Mesothelial cell of epicardium (in vitro differentiated cells): Measurements from ENCODE around the gene SFRP5. TPM values are rescaled to one million over a fixed set of nuclear protein-coding genes. Genes with fewer than 3 reads are reported as not detected.
A peak's percentile ranks its signal among the peaks of the same experiment; 100 is the strongest.

Experiments used
- DNase-seq, 2 experiments: peaks; one replicate each; pipeline ENCODE4 v3.0.0; 2021; ENCODE audit warnings: low spot score in 2 of 2; ENCODE audit not compliant: unreplicated experiment in 2 of 2
- H3K27ac Mint-ChIP-seq: 2 replicates; pipeline ENCODE4 v1.8.0; 2021; ENCODE audit warnings: mixed read lengths
- H3K27me3 Mint-ChIP-seq: 2 replicates; pipeline ENCODE4 v1.8.0; 2021; ENCODE audit warnings: low read depth, mixed read lengths
- H3K36me3 Mint-ChIP-seq: 2 replicates; pipeline ENCODE4 v1.8.0; 2021; ENCODE audit warnings: mixed read lengths
- H3K4me1 Mint-ChIP-seq: 2 replicates; pipeline ENCODE4 v1.8.0; 2021; ENCODE audit warnings: mixed read lengths
- H3K4me3 Mint-ChIP-seq: 2 replicates; pipeline ENCODE4 v1.8.0; 2021; ENCODE audit warnings: mild to moderate bottlenecking, moderate library complexity, mixed read lengths
- H3K9me3 Mint-ChIP-seq: 2 replicates; pipeline ENCODE4 v1.8.0; 2021; ENCODE audit warnings: mixed read lengths
- total RNA-seq: library from RNA; stranded (reverse); gene quantifications from 3 replicates; pipeline ENCODE4 v1.2.1, GENCODE V29; 2021
- TF ChIP-seq, protein P1 (sequence below): fragments of 200-600 bp; sonication (generic); IDR thresholded peaks from one replicate; pipeline ENCODE4 v1.5.0; 2021; ENCODE audit warnings: antibody characterized with exemption; ENCODE audit not compliant: unreplicated experiment

SFRP5 gene
- total RNA-seq, 1 donor from 2014 or later = 0.69 TPM

DNA sequence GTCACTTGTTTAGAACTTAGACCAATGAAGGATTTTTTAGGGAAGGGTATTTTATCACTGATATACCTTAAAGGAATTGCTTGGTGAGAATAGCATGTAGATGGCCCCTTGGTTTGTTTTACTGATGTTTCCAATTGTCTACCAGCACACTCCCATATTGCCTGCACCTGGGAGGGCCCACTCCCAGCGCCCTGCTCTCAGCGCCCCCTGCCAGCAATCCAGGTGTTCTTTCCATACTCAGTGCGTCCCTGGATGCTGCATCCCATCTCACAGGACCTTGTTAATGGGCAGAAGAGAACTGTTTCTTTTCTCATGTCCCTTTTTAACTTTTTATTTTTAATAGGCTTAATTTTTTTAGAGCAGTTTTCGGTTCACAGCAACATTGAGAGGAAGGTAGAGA is 24.1 kb upstream of the SFRP5 start:
- Mint-ChIP-seq H3K27me3 (peaks cover 62% of the 10 kb centered on the region), H3K4me1 (no peaks in the 10 kb centered on the region), H3K9me3 (peaks cover 20% of the 10 kb centered on the region), H3K27ac (no peak overlapping the region), H3K4me3 (no peak overlapping the region), H3K36me3 (no peaks in the 10 kb centered on the region)
- TF ChIP-seq, protein P1, sequence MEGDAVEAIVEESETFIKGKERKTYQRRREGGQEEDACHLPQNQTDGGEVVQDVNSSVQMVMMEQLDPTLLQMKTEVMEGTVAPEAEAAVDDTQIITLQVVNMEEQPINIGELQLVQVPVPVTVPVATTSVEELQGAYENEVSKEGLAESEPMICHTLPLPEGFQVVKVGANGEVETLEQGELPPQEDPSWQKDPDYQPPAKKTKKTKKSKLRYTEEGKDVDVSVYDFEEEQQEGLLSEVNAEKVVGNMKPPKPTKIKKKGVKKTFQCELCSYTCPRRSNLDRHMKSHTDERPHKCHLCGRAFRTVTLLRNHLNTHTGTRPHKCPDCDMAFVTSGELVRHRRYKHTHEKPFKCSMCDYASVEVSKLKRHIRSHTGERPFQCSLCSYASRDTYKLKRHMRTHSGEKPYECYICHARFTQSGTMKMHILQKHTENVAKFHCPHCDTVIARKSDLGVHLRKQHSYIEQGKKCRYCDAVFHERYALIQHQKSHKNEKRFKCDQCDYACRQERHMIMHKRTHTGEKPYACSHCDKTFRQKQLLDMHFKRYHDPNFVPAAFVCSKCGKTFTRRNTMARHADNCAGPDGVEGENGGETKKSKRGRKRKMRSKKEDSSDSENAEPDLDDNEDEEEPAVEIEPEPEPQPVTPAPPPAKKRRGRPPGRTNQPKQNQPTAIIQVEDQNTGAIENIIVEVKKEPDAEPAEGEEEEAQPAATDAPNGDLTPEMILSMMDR = no peak
- no peak for DNase-seq

DNA sequence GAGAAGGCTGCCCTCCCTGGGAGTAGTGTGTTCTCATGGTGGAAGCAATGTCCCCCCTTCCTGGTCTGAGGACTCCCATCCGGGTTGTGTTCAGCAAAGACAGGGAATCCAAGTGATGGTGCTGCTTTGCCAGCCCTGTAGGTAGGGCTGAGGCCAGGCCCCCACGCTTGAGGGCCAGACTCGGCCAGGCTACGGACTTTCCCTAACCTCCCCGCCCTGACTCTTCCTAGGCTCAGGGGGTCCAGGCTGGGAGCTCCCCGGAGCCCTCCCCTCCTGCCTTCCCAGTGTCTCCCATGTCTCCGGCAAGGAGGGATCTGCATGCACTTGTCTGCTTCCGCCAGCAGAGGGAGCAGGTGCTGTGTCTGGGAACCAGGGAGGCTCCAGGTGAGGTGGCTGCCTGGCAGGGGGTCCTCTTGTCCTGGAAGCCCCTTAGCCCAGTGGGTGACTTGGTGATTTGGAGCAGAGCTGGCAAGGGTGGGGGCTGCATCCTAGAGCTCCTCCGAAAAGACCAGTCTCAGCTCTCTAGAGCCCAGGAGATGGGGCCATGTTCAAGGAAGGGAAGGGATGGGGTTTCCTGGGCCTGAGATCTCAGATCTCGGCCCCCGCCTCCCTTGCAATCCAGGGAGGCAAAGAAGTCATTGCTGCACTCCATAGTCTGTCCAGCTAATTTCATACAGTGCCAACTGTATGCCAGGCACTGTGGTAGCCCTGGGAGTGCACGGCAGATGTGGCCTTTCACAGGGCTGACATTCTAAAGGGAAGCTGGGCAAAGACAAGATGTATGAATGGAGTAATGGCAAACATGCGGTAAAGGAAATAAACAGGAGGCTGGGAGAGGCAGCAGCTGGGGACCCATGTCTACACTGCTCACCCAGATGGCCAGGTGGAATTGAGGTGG is 20.3 kb upstream of the SFRP5 start:
- Mint-ChIP-seq H3K36me3 (no peaks in the 10 kb centered on the region), H3K9me3 (no peaks in the 10 kb centered on the region), H3K4me1 (peaks cover 4% of the 10 kb centered on the region), H3K27me3 (peaks cover 49% of the 10 kb centered on the region), H3K27ac (no peak overlapping the region), H3K4me3 (no peak overlapping the region)
- DNase-seq = peak; percentile 51 to 80
- TF ChIP-seq, protein P1 = peak; percentile 83

DNA sequence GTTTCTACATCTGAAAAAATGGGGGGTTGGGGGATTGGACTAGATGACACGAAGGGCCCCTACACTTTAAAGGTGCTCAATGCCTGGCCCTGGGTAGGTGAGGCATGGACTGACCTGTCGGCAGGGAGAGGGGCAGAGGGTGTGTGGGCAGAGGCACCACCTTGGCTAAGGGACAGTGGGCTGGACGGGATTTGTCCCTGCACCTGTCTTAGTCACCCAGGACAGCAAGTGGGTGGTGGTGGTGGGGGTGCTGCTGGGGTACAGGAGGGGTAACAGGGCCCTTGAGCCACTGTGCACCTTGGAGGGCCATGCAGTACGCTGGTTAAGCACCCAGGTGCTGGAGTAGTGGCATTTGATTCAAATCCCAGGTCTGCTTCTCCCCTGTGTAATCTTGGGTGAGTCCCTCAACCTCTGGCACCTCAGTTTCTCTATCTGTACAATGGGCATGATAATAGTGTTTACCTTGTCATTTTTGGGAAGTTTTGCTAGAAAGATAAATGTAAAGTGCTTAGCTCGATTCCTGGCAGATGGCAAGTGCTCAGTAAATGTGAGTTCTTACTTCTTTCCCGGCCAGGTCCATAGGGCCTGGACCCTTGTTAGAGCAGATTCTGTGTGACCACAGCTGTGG is 18.1 kb upstream of the SFRP5 start:
- H3K36me3 Mint-ChIP-seq = no peaks in the 10 kb centered on the region
- peaks cover 43% of the 10 kb centered on the region for H3K27me3 Mint-ChIP-seq
- no peak for DNase-seq
- H3K9me3 Mint-ChIP-seq = no peaks in the 10 kb centered on the region
- TF ChIP-seq, protein P1 = no peak
- H3K4me1 Mint-ChIP-seq = peaks cover 4% of the 10 kb centered on the region
- no peak overlapping the region for H3K4me3 Mint-ChIP-seq
- no peak overlapping the region for H3K27ac Mint-ChIP-seq

DNA sequence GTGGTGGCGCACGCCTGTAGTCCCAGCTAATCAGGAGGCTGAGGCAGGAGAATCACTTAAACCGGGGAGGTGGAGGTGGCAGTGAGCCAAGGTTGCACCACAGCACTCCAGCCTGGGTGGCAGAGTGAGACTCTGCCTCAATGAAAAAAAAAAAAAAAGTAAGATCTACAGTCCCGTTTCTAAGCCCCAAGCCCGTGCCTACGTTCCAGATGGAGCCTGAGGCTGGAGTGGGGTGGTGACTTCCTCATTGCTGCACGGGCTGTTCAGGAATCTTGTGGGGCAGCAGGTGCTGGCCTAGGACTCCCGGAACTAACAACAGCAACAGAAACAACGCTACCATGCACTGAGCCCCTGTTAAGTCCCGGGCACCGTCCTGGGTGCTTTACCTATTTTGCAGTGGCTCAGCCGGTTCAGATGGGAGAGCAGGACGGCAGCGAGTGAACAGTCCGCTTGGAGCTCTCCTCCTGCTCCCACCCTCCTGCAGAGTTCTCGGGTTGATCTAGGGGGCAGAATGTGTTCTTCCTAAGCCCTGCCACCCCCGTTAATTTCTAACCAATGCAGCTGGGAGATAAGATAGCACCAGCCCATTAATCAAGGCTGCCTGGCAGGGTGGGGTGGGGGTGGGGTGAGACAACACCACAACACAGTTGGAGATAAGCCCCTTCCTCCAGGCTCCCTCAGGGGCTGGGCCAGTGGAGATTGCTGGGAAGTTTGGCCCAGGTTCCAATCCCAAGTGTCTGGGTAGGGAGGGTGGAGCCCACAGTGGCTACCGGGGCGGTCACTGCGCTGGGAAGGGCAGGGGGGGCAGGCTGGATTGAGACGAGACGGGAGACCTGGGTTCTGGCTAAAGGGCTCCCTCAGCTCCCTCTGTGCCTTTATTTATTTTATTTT is 17.0 kb upstream of the SFRP5 start:
- DNase-seq = no peak
- Mint-ChIP-seq H3K4me1 (peaks cover 4% of the 10 kb centered on the region), H3K36me3 (no peaks in the 10 kb centered on the region), H3K9me3 (no peaks in the 10 kb centered on the region), H3K4me3 (peak overlapping the region; percentile 30), H3K27me3 (peaks cover 38% of the 10 kb centered on the region), H3K27ac (no peak overlapping the region)
- TF ChIP-seq, protein P1 = no peak

DNA sequence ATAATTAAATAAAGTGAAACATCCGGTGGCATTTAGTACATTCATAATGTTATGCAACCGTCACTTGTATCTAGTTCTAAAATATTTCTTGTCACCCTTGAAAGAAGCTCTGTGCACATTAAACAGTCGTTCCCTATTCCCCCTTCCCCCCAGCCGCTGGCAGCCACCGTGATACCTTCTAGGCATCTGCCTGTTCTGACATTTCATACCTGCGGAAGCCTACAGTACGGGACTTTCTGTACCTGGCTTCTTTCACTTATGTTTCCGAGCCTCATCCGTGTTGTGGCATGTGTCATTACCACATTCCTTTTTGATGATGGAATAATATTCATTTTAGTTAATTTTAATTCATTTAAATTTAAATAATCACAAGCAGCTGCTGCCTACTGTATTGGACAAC is 13.9 kb upstream of the SFRP5 start:
- H3K27ac Mint-ChIP-seq = no peak overlapping the region
- no peak overlapping the region for H3K4me3 Mint-ChIP-seq
- TF ChIP-seq, protein P1 = no peak
- no peaks in the 10 kb centered on the region for H3K9me3 Mint-ChIP-seq
- H3K36me3 Mint-ChIP-seq = no peaks in the 10 kb centered on the region
- DNase-seq = no peak
- H3K4me1 Mint-ChIP-seq = peaks cover 4% of the 10 kb centered on the region
- peaks cover 30% of the 10 kb centered on the region for H3K27me3 Mint-ChIP-seq
